Karpas-422 (cell line): ENCODE data around the gene LGALS3BP. TPM values are rescaled to one million over a fixed set of nuclear protein-coding genes. Genes with fewer than 3 reads are reported as not detected.

Source experiments
- DNase-seq: peaks from one replicate; pipeline ENCODE4 v3.0.0-alpha.2; 2015
- H2AFZ ChIP-seq: fragments of 200-600 bp; sonication (generic); 2 replicates; pipeline ENCODE4 v1.6.1; 2014; ENCODE audit warnings: antibody characterized with exemption, low read length, mixed read lengths
- H3K27ac ChIP-seq: fragments of 200-600 bp; sonication (generic); 2 replicates; pipeline ENCODE4 v1.5.1; 2014; ENCODE audit warnings: mild to moderate bottlenecking, low read length, moderate library complexity
- H3K27me3 ChIP-seq: fragments of 200-600 bp; sonication (generic); 2 replicates; pipeline ENCODE4 v1.6.1; 2014; ENCODE audit warnings: low read length, mixed read lengths
- H3K36me3 ChIP-seq: fragments of 200-600 bp; sonication (generic); 2 replicates; pipeline ENCODE4 v1.6.1; 2014; ENCODE audit warnings: low read length, mixed read lengths; ENCODE audit not compliant: insufficient read depth
- H3K4me1 ChIP-seq: fragments of 200-600 bp; sonication (generic); 2 replicates; pipeline ENCODE4 v1.6.1; 2014; ENCODE audit warnings: mild to moderate bottlenecking, low read length, mixed read lengths
- H3K4me2 ChIP-seq: fragments of 200-600 bp; sonication (generic); 2 replicates; pipeline ENCODE4 v1.6.1; 2014; ENCODE audit warnings: low read length, low read depth, mild to moderate bottlenecking; ENCODE audit not compliant: poor library complexity, severe bottlenecking
- H3K4me3 ChIP-seq: fragments of 200-600 bp; sonication (generic); 2 replicates; pipeline ENCODE4 v1.5.1; 2014; ENCODE audit warnings: mild to moderate bottlenecking, antibody characterized with exemption, low read length, mixed read lengths
- H3K79me2 ChIP-seq: fragments of 200-600 bp; sonication (generic); 2 replicates; pipeline ENCODE4 v1.6.1; 2014; ENCODE audit warnings: mild to moderate bottlenecking, low read length, mixed read lengths
- H3K9ac ChIP-seq: fragments of 200-600 bp; sonication (generic); 2 replicates; pipeline ENCODE4 v1.6.0; 2014; ENCODE audit warnings: low read length
- H3K9me2 ChIP-seq: fragments of 200-600 bp; sonication (generic), shearing (Covaris generic); replicated peaks from 2 replicates; pipeline ENCODE4 v1.6.0; 2014; ENCODE audit warnings: mild to moderate bottlenecking, low read length, moderate library complexity; ENCODE audit not compliant: insufficient read depth
- H3K9me3 ChIP-seq: fragments of 300-700, 200-600 bp; sonication (generic); 2 replicates; pipeline ENCODE4 v1.6.1; 2014; ENCODE audit warnings: low read length, mixed read lengths
- H4K20me1 ChIP-seq: fragments of 200-600 bp; sonication (generic); 2 replicates; pipeline ENCODE4 v1.6.1; 2014; ENCODE audit warnings: mild to moderate bottlenecking, antibody characterized with exemption, low read length, low read depth; ENCODE audit not compliant: insufficient read depth
- total RNA-seq: library from RNA; depleted of rRNA; stranded (reverse); fragments of >200 nt; shearing (Covaris generic); gene quantifications from 2 replicates; pipeline ENCODE4 v1.2.3, GENCODE V29; 2014; ENCODE audit warnings: low replicate concordance

LGALS3BP gene
- total RNA-seq, 1 experiment from 2014 or later, result 23.7 TPM

DNA sequence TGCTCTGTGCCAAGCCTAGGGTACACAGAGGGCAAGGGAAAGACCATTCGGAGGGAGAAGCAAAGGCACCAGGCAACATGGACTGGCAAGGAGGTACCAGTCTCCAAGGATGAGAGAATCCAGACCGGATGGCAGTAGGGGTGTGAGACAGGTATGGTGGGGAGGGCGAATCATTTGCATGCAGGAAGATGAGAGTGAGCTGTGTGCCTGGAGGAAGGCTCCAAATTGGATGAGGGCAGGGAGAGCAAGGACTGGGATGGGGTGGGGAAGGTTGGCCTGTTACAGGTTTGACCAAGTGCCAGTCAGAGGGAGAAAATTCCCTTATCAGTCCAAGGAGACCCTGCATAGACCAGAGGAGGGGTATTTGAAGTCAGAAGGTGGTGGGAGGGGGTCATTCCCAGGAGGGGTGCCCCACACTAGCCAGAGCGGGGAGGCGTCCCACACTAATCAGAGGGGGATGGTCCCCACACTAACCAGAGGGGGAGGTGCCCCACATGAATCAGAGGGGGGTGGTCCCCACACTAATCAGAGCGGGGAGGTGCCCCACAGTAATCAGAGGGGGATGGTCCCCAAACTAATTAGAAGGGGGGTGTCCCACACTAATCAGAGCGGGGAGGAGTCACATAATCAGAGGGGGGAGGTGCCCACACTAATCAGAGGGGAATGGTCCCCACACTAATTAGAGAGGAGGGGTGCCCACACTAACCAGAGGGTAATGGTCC lies 29.1 kb upstream of the LGALS3BP start:
- Histone ChIP-seq H3K27ac (peak overlapping the region; percentile 52), H3K4me1 (peaks cover 19% of the 10 kb centered on the region), H3K4me3 (peak overlapping the region; percentile 97), H2AFZ (no peak overlapping the region), H3K9me3 (peaks cover under 1% of the 10 kb centered on the region), H3K9ac (peak overlapping the region; percentile 97), H4K20me1 (peaks cover 12% of the 10 kb centered on the region; the same call in 1 of the 2 replicates), H3K36me3 (no peaks in the 10 kb centered on the region), H3K79me2 (peaks cover 47% of the 10 kb centered on the region), H3K9me2 (no peaks in the 10 kb centered on the region), H3K4me2 (peak overlapping the region; percentile 76), H3K27me3 (no peaks in the 10 kb centered on the region)
- DNase-seq, result no peak

GRCh38 chr17:79007504-79008381 lies 28.0 kb upstream of the LGALS3BP start:
- peaks cover 14% of the 10 kb centered on the region; the same call in 1 of the 2 replicates for H4K20me1 ChIP-seq
- H3K27me3 ChIP-seq, result no peaks in the 10 kb centered on the region
- H2AFZ ChIP-seq, result no peak overlapping the region
- H3K4me3 ChIP-seq, result peak overlapping the region; percentile 97; the same call in 1 of the 2 replicates
- no peaks in the 10 kb centered on the region for H3K36me3 ChIP-seq
- DNase-seq, result no peak
- no peaks in the 10 kb centered on the region for H3K9me3 ChIP-seq
- peak overlapping the region; percentile 76 for H3K4me2 ChIP-seq
- H3K4me1 ChIP-seq, result peaks cover 28% of the 10 kb centered on the region
- peak overlapping the region; percentile 97 for H3K9ac ChIP-seq
- H3K79me2 ChIP-seq, result peaks cover 58% of the 10 kb centered on the region
- no peaks in the 10 kb centered on the region for H3K9me2 ChIP-seq
- no peak overlapping the region for H3K27ac ChIP-seq

GRCh38 chr17:79006794-79007503 lies 27.2 kb upstream of the LGALS3BP start:
- Histone ChIP-seq H3K9ac (no peak overlapping the region), H2AFZ (no peak overlapping the region), H3K79me2 (peaks cover 66% of the 10 kb centered on the region), H3K4me1 (peaks cover 28% of the 10 kb centered on the region), H3K36me3 (no peaks in the 10 kb centered on the region), H3K4me3 (no peak overlapping the region), H3K4me2 (no peak overlapping the region), H3K27ac (no peak overlapping the region), H3K27me3 (no peaks in the 10 kb centered on the region), H4K20me1 (peaks cover 21% of the 10 kb centered on the region), H3K9me2 (no peaks in the 10 kb centered on the region), H3K9me3 (no peaks in the 10 kb centered on the region)
- no peak for DNase-seq

DNA sequence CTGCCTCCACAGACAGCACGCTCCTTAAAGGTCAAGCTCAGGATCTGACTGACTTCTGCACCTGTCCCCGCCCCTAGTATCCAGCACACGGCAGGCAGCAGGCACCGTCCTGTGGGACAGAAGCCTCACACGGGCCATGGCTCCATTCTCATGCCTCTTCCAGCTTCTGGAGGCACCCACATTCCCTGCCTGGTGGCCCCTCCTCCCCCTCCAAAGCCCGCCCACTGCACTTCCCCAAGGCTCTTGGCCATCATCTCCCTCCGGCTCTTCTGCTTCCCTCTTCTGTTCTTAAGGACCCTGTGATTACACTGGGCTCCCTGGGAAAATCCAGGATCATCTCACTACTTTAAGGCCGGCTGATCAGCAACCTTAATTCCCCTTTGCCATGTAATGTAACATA lies 26.3 kb upstream of the LGALS3BP start:
- H4K20me1 ChIP-seq, result peaks cover 26% of the 10 kb centered on the region
- no peak overlapping the region for H2AFZ ChIP-seq
- no peaks in the 10 kb centered on the region for H3K36me3 ChIP-seq
- H3K4me3 ChIP-seq, result no peak overlapping the region
- H3K9ac ChIP-seq, result no peak overlapping the region
- no peak overlapping the region for H3K27ac ChIP-seq
- no peaks in the 10 kb centered on the region for H3K9me3 ChIP-seq
- H3K79me2 ChIP-seq, result peaks cover 73% of the 10 kb centered on the region
- peaks cover 28% of the 10 kb centered on the region for H3K4me1 ChIP-seq
- no peaks in the 10 kb centered on the region for H3K9me2 ChIP-seq
- no peak overlapping the region for H3K4me2 ChIP-seq
- no peaks in the 10 kb centered on the region for H3K27me3 ChIP-seq
- DNase-seq, result no peak

- Histone ChIP-seq H2AFZ (no peak overlapping the region), H3K4me1 (peaks cover 26% of the 10 kb centered on the region), H3K9me2 (no peaks in the 10 kb centered on the region), H3K9me3 (no peaks in the 10 kb centered on the region), H3K79me2 (peaks cover 78% of the 10 kb centered on the region), H4K20me1 (peaks cover 26% of the 10 kb centered on the region), H3K27ac (no peak overlapping the region), H3K9ac (no peak overlapping the region), H3K4me3 (no peak overlapping the region), H3K27me3 (no peaks in the 10 kb centered on the region), H3K36me3 (no peaks in the 10 kb centered on the region), H3K4me2 (no peak overlapping the region)
- DNase-seq, result no peak
Measured at GRCh38 chr17:79005063-79005861, 25.5 kb upstream of the LGALS3BP start.

DNA sequence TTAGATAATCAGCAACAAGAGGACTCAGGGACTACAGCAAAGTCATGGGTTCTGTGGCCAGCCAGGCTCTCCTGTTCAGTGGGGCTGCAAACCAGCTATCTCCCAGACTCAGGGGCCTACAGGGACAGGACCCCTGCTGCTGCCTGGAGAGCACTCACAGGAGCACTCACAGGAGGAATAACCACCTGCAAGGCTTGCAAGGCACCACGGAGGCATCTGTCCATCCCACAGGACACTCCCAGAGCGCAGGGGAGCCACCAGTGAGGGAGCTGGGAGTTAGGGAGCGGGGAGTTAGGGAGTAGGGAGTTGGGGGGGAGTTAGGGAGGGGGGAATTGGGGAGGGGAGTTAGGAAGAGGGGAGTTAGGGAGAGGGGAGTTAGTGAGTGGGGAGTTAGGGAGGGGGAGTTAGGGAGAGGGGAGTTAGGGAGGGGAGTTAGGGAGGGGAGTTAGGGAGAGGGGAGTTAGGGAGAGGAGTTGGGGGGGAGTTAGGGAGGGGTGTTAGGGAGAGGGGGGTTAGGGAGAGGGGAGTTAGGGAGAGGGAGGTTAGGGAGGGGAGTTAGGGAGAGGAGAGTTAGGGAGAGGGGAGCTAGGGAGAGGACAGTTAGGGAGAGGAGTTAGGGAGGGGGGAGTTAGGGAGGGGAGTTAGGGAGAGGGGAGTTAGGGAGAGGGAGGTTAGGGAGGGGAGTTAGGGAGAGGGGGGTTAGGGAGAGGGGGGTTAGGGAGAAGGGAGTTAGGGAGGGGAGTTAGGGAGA lies 24.1 kb upstream of the LGALS3BP start:
- Histone ChIP-seq H2AFZ (no peak overlapping the region), H4K20me1 (peaks cover 27% of the 10 kb centered on the region), H3K79me2 (peaks cover 79% of the 10 kb centered on the region), H3K9ac (no peak overlapping the region), H3K36me3 (no peaks in the 10 kb centered on the region), H3K27ac (no peak overlapping the region), H3K9me3 (no peaks in the 10 kb centered on the region), H3K9me2 (no peaks in the 10 kb centered on the region), H3K4me3 (no peak overlapping the region), H3K4me2 (no peak overlapping the region), H3K4me1 (peaks cover 20% of the 10 kb centered on the region), H3K27me3 (no peaks in the 10 kb centered on the region)
- DNase-seq, result no peak

- Histone ChIP-seq H3K4me2 (no peak overlapping the region), H3K79me2 (peaks cover 72% of the 10 kb centered on the region), H3K4me3 (no peak overlapping the region), H3K27ac (no peak overlapping the region), H4K20me1 (peaks cover 29% of the 10 kb centered on the region), H3K9me3 (no peaks in the 10 kb centered on the region), H2AFZ (no peak overlapping the region), H3K27me3 (no peaks in the 10 kb centered on the region), H3K36me3 (no peaks in the 10 kb centered on the region), H3K9ac (no peak overlapping the region), H3K9me2 (no peaks in the 10 kb centered on the region), H3K4me1 (peaks cover 12% of the 10 kb centered on the region)
- no peak for DNase-seq
Measured at GRCh38 chr17:79002796-79003593, 23.3 kb upstream of the LGALS3BP start.
